Astrocyte of the spinal cord (primary cell): Measurements from ENCODE around the gene BMP5.

Source experiments
- DNase-seq: peaks from one replicate; pipeline ENCODE4 v3.0.0; 2011; ENCODE audit warnings: low read depth, low spot score
- H3K4me3 ChIP-seq: 2 replicates; pipeline ENCODE4 v1.5.1; 2011; ENCODE audit warnings: low read depth, mild to moderate bottlenecking, low read length, moderate library complexity
- CTCF ChIP-seq: IDR thresholded peaks from 2 replicates; pipeline ENCODE4 v1.5.1; 2012; ENCODE audit warnings: low read depth, mild to moderate bottlenecking, low read length, inconsistent platforms
- in situ Hi-C: cut with HindIII; loops from 2 replicates; pipeline ENCODE4 v1.10.0; 2017; ENCODE audit warnings: low sequenced_read_pairs

The BMP5 gene

DNA sequence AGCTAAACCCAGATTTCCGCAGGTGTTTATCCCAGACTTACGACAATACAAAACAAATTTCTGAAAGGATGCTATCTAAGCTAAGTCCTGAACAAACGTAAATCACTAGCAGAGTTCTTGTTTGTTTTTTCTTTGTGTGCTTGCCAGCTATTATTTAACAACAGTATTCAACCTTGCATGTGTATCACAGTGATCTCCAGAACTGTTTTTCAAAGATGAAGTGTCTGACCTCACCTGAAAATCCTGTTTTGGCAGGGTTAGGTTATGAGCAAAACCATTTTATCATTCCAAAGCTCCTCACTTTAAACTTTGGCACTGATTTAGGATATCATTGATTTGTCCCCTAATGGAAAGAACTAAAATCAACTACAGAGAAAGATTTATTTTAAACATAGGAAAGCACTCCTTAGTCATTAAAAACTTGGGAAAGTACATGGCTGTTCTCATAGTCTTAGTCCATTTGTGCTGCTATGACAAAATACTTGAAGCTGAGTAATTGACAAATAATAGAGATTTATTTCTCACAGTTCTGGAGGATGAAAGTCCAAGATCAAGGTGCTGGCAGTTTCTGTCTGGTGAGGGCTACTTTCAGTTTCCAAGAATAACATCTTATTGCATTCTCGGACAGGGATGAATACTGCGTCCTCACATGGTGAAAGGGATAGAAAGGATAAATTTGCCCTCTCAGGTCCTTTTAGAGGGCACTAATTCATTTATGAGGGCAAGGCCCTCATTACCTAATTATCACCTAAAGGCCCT, 20.8 kb upstream of the BMP5 start:
- no peak for TF ChIP-seq CTCF
- in situ Hi-C loops, result no loop called here
- H3K4me3 ChIP-seq, result no peak overlapping the region
- no peak for DNase-seq

GRCh38 chr6:55892749-55893357, 17.5 kb upstream of the BMP5 start:
- DNase-seq, result no peak
- H3K4me3 ChIP-seq, result no peak overlapping the region
- in situ Hi-C loops, result no loop called here
- no peak for TF ChIP-seq CTCF

DNA sequence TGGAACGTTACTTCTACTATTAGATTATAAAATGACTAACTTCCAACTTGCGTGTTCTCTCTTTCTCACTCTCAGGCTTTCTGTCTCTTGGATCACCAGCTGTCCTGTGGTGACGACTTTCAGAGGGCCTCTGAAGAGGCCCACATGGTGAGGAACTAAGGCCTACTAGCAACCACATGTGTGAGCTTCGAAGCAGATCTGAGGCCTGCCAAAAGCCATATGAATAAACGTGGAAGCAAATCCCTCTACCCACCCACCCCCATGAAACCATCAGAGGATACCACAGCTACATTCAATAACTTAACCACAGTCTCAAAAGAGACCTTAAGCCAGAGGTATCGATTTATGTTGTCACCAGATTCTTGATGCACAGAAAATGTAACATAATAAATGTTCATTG, 13.5 kb upstream of the BMP5 start:
- in situ Hi-C loops, result no loop called here

DNA sequence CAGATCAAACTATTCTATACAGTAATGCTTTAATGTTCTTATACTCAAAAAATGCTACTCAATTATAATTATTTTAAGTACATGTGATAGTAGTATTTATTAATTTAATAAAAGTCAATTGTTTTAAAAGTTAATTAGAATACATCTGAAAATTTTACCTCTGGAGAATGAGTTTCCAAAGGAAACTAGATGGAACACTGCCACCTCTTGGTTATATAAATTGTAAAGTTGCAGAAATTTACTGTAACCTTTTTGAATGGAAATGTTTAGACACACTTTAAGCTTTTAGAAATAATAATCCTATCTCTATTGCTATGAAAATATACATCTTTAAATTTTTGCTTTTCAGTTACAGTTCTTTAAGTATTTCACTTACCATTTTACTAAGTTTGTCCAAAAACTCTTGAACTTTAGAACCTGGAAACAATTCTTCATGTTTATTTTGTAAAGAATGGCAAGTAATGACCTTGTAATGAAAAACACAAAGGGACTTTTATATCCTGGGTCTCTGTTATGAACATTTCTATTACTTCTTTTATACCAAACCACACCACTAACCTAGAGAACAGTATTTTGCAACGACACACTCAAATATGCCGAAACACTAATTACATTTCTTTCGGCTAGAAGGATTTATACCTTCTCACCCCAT, 10.9 kb upstream of the BMP5 start:
- TF ChIP-seq CTCF, result peak; percentile 32
- peak; percentile 44 for DNase-seq
- H3K4me3 ChIP-seq, result no peak overlapping the region
- in situ Hi-C loops, result no loop called here

More for the DNA sequence above, 13.5 kb upstream of the BMP5 start:
- no peak for DNase-seq
- no peak for TF ChIP-seq CTCF
- H3K4me3 ChIP-seq, result no peak overlapping the region

GRCh38 chr6:55882718-55883569, 7.6 kb upstream of the BMP5 start:
- no peak overlapping the region for H3K4me3 ChIP-seq
- TF ChIP-seq CTCF, result no peak
- in situ Hi-C loops, result no loop called here
- DNase-seq, result peak; percentile 83

- DNase-seq, result no peak
- in situ Hi-C loops, result no loop called here
- H3K4me3 ChIP-seq, result no peak overlapping the region
- no peak for TF ChIP-seq CTCF
Measured at GRCh38 chr6:55877283-55877682, 1.9 kb upstream of the BMP5 start.
